Transverse colon (tissue), 4 donors: ENCODE data around the gene STAB2. TPM values are rescaled to one million over a fixed set of nuclear protein-coding genes. Genes with fewer than 3 reads are reported as not detected.

Source experiments
- DNase-seq: peaks from one replicate; pipeline ENCODE4 v3.0.0-alpha.2; 2019
- H3K27ac ChIP-seq, 4 donors: fragments of 200-600 bp; sonication (generic); 2 replicates each; pipeline ENCODE4 v1.5.1; 2016 to 2018; ENCODE audit warnings: inconsistent platforms in 4 of 4
- H3K27me3 ChIP-seq: fragments of 200-600 bp; sonication (generic); 2 replicates; pipeline ENCODE4 v1.5.1; 2017; ENCODE audit warnings: inconsistent platforms
- H3K36me3 ChIP-seq, 4 donors: fragments of 200-600 bp; sonication (generic); 2 replicates each; pipeline ENCODE4 v1.5.1; 2017 to 2019; ENCODE audit warnings: inconsistent platforms in 4 of 4
- H3K4me1 ChIP-seq, 4 donors: fragments of 200-600 bp; sonication (generic); 2 replicates each; pipeline ENCODE4 v1.5.1; 2017 to 2020; ENCODE audit warnings: inconsistent platforms in 4 of 4
- H3K4me3 ChIP-seq, 4 donors: fragments of 200-600 bp; sonication (generic); 1 replicate in 1 of 4; 2 replicates in 3 of 4; pipeline versions ENCODE4 v1.5.1 to v1.6.1; 2017 to 2019; ENCODE audit warnings: inconsistent platforms in 4 of 4
- H3K9me3 ChIP-seq, 2 donors: fragments of 200-600 bp; sonication (generic); 2 replicates each; pipeline ENCODE4 v1.5.1; 2017 to 2019; ENCODE audit warnings: inconsistent platforms in 2 of 2
- EP300 ChIP-seq: sonication (generic); formaldehyde crosslinking; IDR thresholded peaks from one replicate; pipeline ENCODE4 v1.6.1; 2017; ENCODE audit warnings: antibody characterized with exemption, low read depth
- POLR2A ChIP-seq: fragments of 450-650 bp; IDR thresholded peaks from one replicate; pipeline ENCODE4 v1.6.1; 2016; ENCODE audit warnings: antibody characterized with exemption, mild to moderate bottlenecking, moderate library complexity
- POLR2AphosphoS5 ChIP-seq, 3 donors: sonication (generic); formaldehyde crosslinking; IDR thresholded peaks; one replicate each; pipeline ENCODE4 v1.6.1; 2016; ENCODE audit warnings: antibody characterized with exemption in 3 of 3
- WGBS, 2 donors: methylation state at CpG; one replicate each; pipeline ENCODE4 v1.1.5; 2018; ENCODE audit warnings: low coverage in 1 of 2; 5-methylcytosine and 5-hydroxymethylcytosine counted together
- in situ Hi-C, 4 donors: fragments of 200-750 bp; cut with MboI; loops; one replicate each; pipeline versions ENCODE4 v1.15.0 to v1.15.1; 2017; ENCODE audit warnings: low sequenced_read_pairs in 3 of 4, low pct_ligation_motif_present in 1 of 4, low pct_unique_long_range_greater_than_20kb in 1 of 4
- intact Hi-C: fragments of 100-400 bp; cut with DNase I; formaldehyde crosslinking; loops from one replicate; pipeline ENCODE4 v1.15.1; 2023; ENCODE audit warnings: low total_unique reads
- total RNA-seq, 4 donors: library from RNA; depleted of rRNA; stranded (reverse); fragments of >200 nt; gene quantifications; one replicate each; pipeline ENCODE4 v1.1.0, GENCODE V29; 2016
- TF ChIP-seq, protein P1 (sequence below), 5 experiments: fragments of 200-600 bp in 3 of 5; fragments of 450-650 bp in 2 of 5; sonication (generic) in 3 of 5; IDR thresholded peaks; 1 replicate in 2 of 5; 2 replicates in 3 of 5; pipeline ENCODE4 v1.5.1; 2016 to 2017; ENCODE audit warnings: antibody characterized with exemption in 5 of 5, inconsistent platforms in 3 of 5, mild to moderate bottlenecking in 2 of 5, moderate library complexity in 1 of 5

STAB2 gene
- total RNA-seq, 4 donors from 2014 or later, result 0.48 to 1.9 (median 1.1) TPM; not detected in 1

DNA sequence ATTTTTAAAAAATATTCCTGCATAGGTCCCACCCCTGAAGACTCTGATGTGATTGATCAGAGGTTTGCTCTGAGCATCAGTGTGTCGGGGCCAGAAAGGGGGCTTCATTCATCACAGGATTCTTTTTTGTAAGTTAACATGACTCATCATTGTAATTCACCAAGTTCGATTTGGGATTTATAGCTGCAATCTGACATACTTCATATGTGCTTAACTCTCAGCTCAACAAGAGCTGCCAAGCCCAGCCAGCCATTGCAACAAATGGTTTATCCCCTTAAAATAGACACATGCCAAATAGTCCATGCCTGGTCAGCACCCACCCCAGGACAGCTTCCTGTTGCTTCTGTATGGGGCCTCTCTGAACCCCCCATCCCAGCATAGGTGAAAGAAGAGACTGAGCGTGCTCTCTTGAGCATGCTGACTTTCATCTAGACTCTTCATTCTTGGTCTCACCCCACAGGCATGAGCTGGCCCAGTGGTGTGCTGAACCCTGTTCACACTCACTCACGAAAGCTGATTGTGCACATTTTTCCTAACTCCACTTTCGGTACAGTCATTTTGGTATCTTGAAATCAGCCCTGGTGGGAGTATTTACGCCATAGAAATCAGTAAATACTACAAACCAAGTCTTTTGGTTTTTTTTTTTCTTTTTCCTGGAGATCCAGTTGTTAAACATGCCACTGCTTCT, 101.4 kb downstream of the STAB2 start:
- DNase-seq, result no peak
- no peak overlapping the region for H3K27ac ChIP-seq
- intact Hi-C loops, result no loop called here
- TF ChIP-seq EP300 (no peak), POLR2AphosphoS5 (IDR thresholded peaks at IDR 0.05) (no peak), POLR2A (no peak)
- no peaks in the 10 kb centered on the region for H3K4me1 ChIP-seq
- in situ Hi-C loops, result no loop called here
- no peak overlapping the region for H3K4me3 ChIP-seq
- no peaks in the 10 kb centered on the region for H3K9me3 ChIP-seq
- H3K36me3 ChIP-seq, result no peaks in the 10 kb centered on the region
- no peaks in the 10 kb centered on the region for H3K27me3 ChIP-seq
- 68 to 84% methylated on average over 4 to 6 of the region's 6 CpGs for WGBS, 2 donors

DNA sequence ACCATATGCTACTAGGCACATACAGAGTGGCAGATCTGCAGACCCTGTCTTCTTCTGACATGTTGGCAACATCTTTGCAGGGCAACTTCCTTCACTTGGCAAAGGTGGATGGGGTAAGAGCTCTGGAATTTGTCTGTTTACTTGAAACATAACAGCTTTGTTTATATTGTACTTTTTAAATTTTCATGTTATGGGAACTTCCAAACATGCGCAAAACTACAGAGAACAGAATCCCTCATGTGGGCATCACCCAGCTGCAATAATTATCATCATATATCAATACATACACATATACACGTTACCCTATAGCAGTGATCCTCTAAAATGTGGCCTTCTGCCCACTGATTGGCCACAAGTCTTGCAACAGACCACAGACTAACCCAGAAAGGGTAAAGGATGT, 103.4 kb downstream of the STAB2 start:
- in situ Hi-C loops (no loop called here), intact Hi-C loops (no loop called here)
- TF ChIP-seq EP300 (no peak), POLR2A (no peak), POLR2AphosphoS5 (IDR thresholded peaks at IDR 0.05) (no peak)
- TF ChIP-seq, protein P1, sequence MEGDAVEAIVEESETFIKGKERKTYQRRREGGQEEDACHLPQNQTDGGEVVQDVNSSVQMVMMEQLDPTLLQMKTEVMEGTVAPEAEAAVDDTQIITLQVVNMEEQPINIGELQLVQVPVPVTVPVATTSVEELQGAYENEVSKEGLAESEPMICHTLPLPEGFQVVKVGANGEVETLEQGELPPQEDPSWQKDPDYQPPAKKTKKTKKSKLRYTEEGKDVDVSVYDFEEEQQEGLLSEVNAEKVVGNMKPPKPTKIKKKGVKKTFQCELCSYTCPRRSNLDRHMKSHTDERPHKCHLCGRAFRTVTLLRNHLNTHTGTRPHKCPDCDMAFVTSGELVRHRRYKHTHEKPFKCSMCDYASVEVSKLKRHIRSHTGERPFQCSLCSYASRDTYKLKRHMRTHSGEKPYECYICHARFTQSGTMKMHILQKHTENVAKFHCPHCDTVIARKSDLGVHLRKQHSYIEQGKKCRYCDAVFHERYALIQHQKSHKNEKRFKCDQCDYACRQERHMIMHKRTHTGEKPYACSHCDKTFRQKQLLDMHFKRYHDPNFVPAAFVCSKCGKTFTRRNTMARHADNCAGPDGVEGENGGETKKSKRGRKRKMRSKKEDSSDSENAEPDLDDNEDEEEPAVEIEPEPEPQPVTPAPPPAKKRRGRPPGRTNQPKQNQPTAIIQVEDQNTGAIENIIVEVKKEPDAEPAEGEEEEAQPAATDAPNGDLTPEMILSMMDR (IDR thresholded peaks at IDR 0.05), result no peak
- no peaks in the 10 kb centered on the region for H3K27me3 ChIP-seq
- H3K27ac ChIP-seq, result no peak overlapping the region
- no peaks in the 10 kb centered on the region for H3K9me3 ChIP-seq
- H3K4me1 ChIP-seq, result no peaks in the 10 kb centered on the region
- WGBS, 2 donors, result 71 to 74% methylated on average over 2 of the region's 2 CpGs
- DNase-seq, result no peak
- no peaks in the 10 kb centered on the region for H3K36me3 ChIP-seq
- no peak overlapping the region for H3K4me3 ChIP-seq

DNA sequence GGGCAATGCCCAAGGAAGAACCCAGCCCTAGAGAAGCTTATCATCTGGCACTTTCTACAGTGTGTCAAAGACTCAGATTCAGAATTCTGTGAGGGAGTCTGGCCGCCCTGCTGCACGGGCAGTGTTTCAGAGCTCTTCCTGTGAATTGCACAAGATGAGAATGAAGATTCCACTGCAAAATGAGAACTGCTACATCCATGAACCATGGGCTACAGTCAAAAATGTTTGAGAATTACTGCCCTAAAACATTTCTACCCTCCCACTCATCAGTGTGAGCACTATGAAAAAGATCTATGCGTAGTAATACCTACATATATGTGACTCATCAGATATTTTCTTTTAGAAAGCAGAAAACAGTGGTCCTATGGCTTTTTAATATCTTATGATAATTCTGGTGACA, 104.0 kb downstream of the STAB2 start:
- Histone ChIP-seq H3K4me1 (no peaks in the 10 kb centered on the region), H3K36me3 (no peaks in the 10 kb centered on the region), H3K27ac (no peak overlapping the region), H3K9me3 (no peaks in the 10 kb centered on the region), H3K4me3 (no peak overlapping the region), H3K27me3 (no peaks in the 10 kb centered on the region)
- intact Hi-C loops, result no loop called here
- 71% methylated on average over 1 to 3 of the region's 3 CpGs for WGBS, 2 donors
- in situ Hi-C loops, result no loop called here
- no peak for TF ChIP-seq POLR2A
- TF ChIP-seq, protein P1 (IDR thresholded peaks at IDR 0.05), result no peak
- no peak for TF ChIP-seq POLR2AphosphoS5 (IDR thresholded peaks at IDR 0.05)
- no peak for TF ChIP-seq EP300
- DNase-seq, result no peak

DNA sequence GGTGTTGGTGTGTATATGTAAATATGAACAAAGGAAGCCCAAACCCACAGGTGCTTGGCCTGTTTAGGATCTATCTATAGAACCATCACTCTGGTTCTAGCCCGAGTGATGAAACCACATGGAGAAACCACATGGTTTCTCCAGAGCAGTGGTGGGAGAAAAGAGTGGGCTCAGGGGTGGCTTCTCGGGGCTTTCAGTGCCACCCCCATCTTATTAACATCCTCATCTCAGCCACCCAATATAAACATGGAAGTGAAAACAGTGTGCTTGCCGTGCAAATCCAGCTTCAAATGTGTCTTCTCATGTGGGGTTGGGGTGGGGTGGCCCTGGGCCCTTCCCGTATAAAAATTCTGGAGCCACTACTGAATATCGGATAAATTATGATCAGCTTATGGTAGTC, 109.0 kb downstream of the STAB2 start:
- WGBS, 2 donors, result 70 to 80% methylated on average over 1 to 5 of the region's 5 CpGs
- no peak overlapping the region for H3K27ac ChIP-seq
- no peak for TF ChIP-seq EP300
- TF ChIP-seq POLR2A, result no peak
- no peak for TF ChIP-seq POLR2AphosphoS5 (IDR thresholded peaks at IDR 0.05)
- TF ChIP-seq, protein P1 (IDR thresholded peaks at IDR 0.05), result no peak
- intact Hi-C loops, result no loop called here
- no peaks in the 10 kb centered on the region for H3K36me3 ChIP-seq
- in situ Hi-C loops, result no loop called here
- H3K4me3 ChIP-seq, result no peak overlapping the region
- H3K9me3 ChIP-seq, result no peaks in the 10 kb centered on the region
- DNase-seq, result no peak
- no peaks in the 10 kb centered on the region for H3K27me3 ChIP-seq
- no peaks in the 10 kb centered on the region for H3K4me1 ChIP-seq
